DMS 273 treated with DMSO at 0.1 percent for 48 hours (cell line): ENCODE results near the gene MYL3.

Experiments used
- DNase-seq: peaks from one replicate; lab custom pipeline; 2025; lab: John Stamatoyannopoulos, UW

The MYL3 gene

GRCh38 chr3:46883054-46883829 is 20.0 kb upstream of the MYL3 start:
- DNase-seq = no peak

GRCh38 chr3:46882377-46883053 is 19.3 kb upstream of the MYL3 start:
- DNase-seq = no peak

- no peak for DNase-seq
Measured at GRCh38 chr3:46881596-46882376, 18.5 kb upstream of the MYL3 start.

- DNase-seq = no peak
Measured at GRCh38 chr3:46880884-46881595, 17.8 kb upstream of the MYL3 start.

- no peak for DNase-seq
Measured at GRCh38 chr3:46878781-46879436, 15.7 kb upstream of the MYL3 start.

GRCh38 chr3:46877406-46878125 is 14.3 kb upstream of the MYL3 start, which contains the start of gene PTH1R:
TSS of gene PTH1R (plus strand) at chr3:46877721. CDS start at chr3:46883560, 5,839 bp downstream.
- DNase-seq = no peak

- DNase-seq = no peak
Measured at GRCh38 chr3:46876313-46877300, 13.4 kb upstream of the MYL3 start.

- no peak for DNase-seq
Measured at GRCh38 chr3:46875560-46875959, 12.3 kb upstream of the MYL3 start.

GRCh38 chr3:46874430-46874829 is 11.2 kb upstream of the MYL3 start:
- DNase-seq = no peak

- no peak for DNase-seq
Measured at GRCh38 chr3:46873521-46873920, 10.3 kb upstream of the MYL3 start.

- DNase-seq = no peak
Measured at GRCh38 chr3:46871222-46871621, 8.0 kb upstream of the MYL3 start.

- DNase-seq = no peak
Measured at GRCh38 chr3:46870651-46871050, 7.4 kb upstream of the MYL3 start.

GRCh38 chr3:46869440-46869839 is 6.2 kb upstream of the MYL3 start:
- DNase-seq = no peak

GRCh38 chr3:46868948-46869347 is 5.7 kb upstream of the MYL3 start:
- DNase-seq = no peak

GRCh38 chr3:46868287-46868686 is 5.0 kb upstream of the MYL3 start:
- DNase-seq = no peak

GRCh38 chr3:46867550-46867898 is 4.3 kb upstream of the MYL3 start:
- no peak for DNase-seq

GRCh38 chr3:46866720-46867549 is 3.7 kb upstream of the MYL3 start:
- DNase-seq = no peak

- DNase-seq = no peak
Measured at GRCh38 chr3:46866032-46866595, 2.9 kb upstream of the MYL3 start.
